T47D (cell line): ENCODE results near the gene ZSCAN29.
A peak's percentile ranks its signal among the peaks of the same experiment; 100 is the strongest.
"Not testable (repeated sequence)": the region's sequence is repeated elsewhere in the genome, so short reads cannot be mapped to it uniquely, and the experiment has no call there.

ENCODE experiments used
- DNase-seq, 2 experiments: peaks; one replicate each; pipeline versions ENCODE4 v3.0.0 to v3.0.0-alpha.2; 2011 to 2012; ENCODE audit warnings: low read depth in 1 of 2, low spot score in 1 of 2
- JUND ChIP-seq: IDR thresholded peaks from 2 replicates; pipeline ENCODE4 v1.6.1; 2012; ENCODE audit warnings: low read depth
- in situ Hi-C: cut with HindIII; loops from 2 replicates; pipeline ENCODE4 v1.10.0; 2016; ENCODE audit warnings: low sequenced_read_pairs, low pct_unique_long_range_greater_than_20kb

Gene ZSCAN29

GRCh38 chr15:43370975-43371974, at the start of gene ZSCAN29, which contains the start of gene TUBGCP4:
Gene ZSCAN29, minus strand, starts transcription at chr15:43371043. Its CDS starts 1,130 bp downstream, at chr15:43369913.
Gene TUBGCP4, plus strand, starts transcription at chr15:43371101. Its CDS starts 254 bp downstream, at chr15:43371355.
- in situ Hi-C loops = no loop called here

GRCh38 chr15:43420435-43420834, 49.6 kb upstream of the ZSCAN29 start:
- DNase-seq = no peak
- in situ Hi-C loops = no loop called here
- TF ChIP-seq JUND = no peak

More at GRCh38 chr15:43370975-43371974, at the start of gene ZSCAN29, which contains the start of gene TUBGCP4:
- no peak for TF ChIP-seq JUND
- peak; percentile 83 to 91 for DNase-seq

- DNase-seq = no peak
- in situ Hi-C loops = no loop called here
- TF ChIP-seq JUND = no peak
Measured at GRCh38 chr15:43414196-43414595, 43.4 kb upstream of the ZSCAN29 start.

- no peak for DNase-seq
- in situ Hi-C loops = no loop called here
- TF ChIP-seq JUND = no peak
Measured at GRCh38 chr15:43412096-43412495, 41.3 kb upstream of the ZSCAN29 start.

- DNase-seq = no peak
- in situ Hi-C loops = no loop called here
- TF ChIP-seq JUND = no peak
Measured at GRCh38 chr15:43410572-43411214, 39.9 kb upstream of the ZSCAN29 start.

- in situ Hi-C loops = no loop called here
- TF ChIP-seq JUND = no peak
- DNase-seq = no peak
Measured at GRCh38 chr15:43408789-43409188, 37.9 kb upstream of the ZSCAN29 start.

GRCh38 chr15:43406808-43407207, 36.0 kb upstream of the ZSCAN29 start:
- no peak for DNase-seq
- in situ Hi-C loops = no loop called here

GRCh38 chr15:43406189-43406588, 35.3 kb upstream of the ZSCAN29 start:
- no peak for TF ChIP-seq JUND
- in situ Hi-C loops = no loop called here
- no peak for DNase-seq

More at GRCh38 chr15:43406808-43407207, 36.0 kb upstream of the ZSCAN29 start:
- TF ChIP-seq JUND = no peak

- no peak for TF ChIP-seq JUND
- DNase-seq = no peak
- in situ Hi-C loops = no loop called here
Measured at GRCh38 chr15:43404130-43404529, 33.3 kb upstream of the ZSCAN29 start.

GRCh38 chr15:43403616-43404015, 32.8 kb upstream of the ZSCAN29 start:
- in situ Hi-C loops = no loop called here
- no peak for TF ChIP-seq JUND
- no peak for DNase-seq

GRCh38 chr15:43402255-43402654, 31.4 kb upstream of the ZSCAN29 start:
- TF ChIP-seq JUND = no peak
- DNase-seq = no peak
- in situ Hi-C loops = no loop called here

- in situ Hi-C loops, DNase-seq: not testable (repeated sequence)
Measured at GRCh38 chr15:43393592-43393991, 22.7 kb upstream of the ZSCAN29 start.

- in situ Hi-C loops = no loop called here
- TF ChIP-seq JUND = no peak
- no peak for DNase-seq
Measured at GRCh38 chr15:43390723-43391122, 19.9 kb upstream of the ZSCAN29 start.
